Nephron (organoid): Measurements from ENCODE around the gene CPT1A.

Source experiments
- H3K27ac Mint-ChIP-seq, 3 experiments: 2 replicates each; pipeline ENCODE4 v1.8.0; 2020; ENCODE audit warnings: mixed read lengths in 3 of 3, mild to moderate bottlenecking in 2 of 3, moderate library complexity in 1 of 3
- H3K27me3 Mint-ChIP-seq: 2 replicates; pipeline ENCODE4 v1.8.0; 2021; ENCODE audit warnings: low read depth, mild to moderate bottlenecking, moderate library complexity, mixed read lengths
- H3K36me3 Mint-ChIP-seq: 2 replicates; pipeline ENCODE4 v1.8.0; 2020; ENCODE audit warnings: low read depth, mixed read lengths
- H3K4me1 Mint-ChIP-seq: 2 replicates; pipeline ENCODE4 v1.8.0; 2020; ENCODE audit warnings: mixed read lengths
- H3K4me3 Mint-ChIP-seq, 3 experiments: 2 replicates each; pipeline ENCODE4 v1.8.0; 2020; ENCODE audit warnings: mild to moderate bottlenecking in 3 of 3, mixed read lengths in 3 of 3, moderate library complexity in 2 of 3
- H3K9me3 Mint-ChIP-seq: 2 replicates; pipeline ENCODE4 v1.8.0; 2020; ENCODE audit warnings: mixed read lengths
- CTCF ChIP-seq, 3 experiments: fragments of 200-600 bp; sonication (generic); IDR thresholded peaks; one replicate each; pipeline ENCODE4 v1.5.0; 2021; ENCODE audit warnings: antibody characterized with exemption in 3 of 3; ENCODE audit not compliant: unreplicated experiment in 3 of 3

The CPT1A gene

GRCh38 chr11:68770781-68771180, 70.9 kb downstream of the CPT1A start:
- Mint-ChIP-seq H3K9me3 (no peaks in the 10 kb centered on the region), H3K27me3 (peaks cover 10% of the 10 kb centered on the region), H3K27ac (no peak overlapping the region), H3K4me1 (peaks cover 9% of the 10 kb centered on the region), H3K36me3 (peaks cover 63% of the 10 kb centered on the region), H3K4me3 (no peak overlapping the region)
- no peak for TF ChIP-seq CTCF (IDR thresholded peaks at IDR 0.05; ENCODE audit: unreplicated experiment in 3 of 3)

GRCh38 chr11:68767672-68768071, 74.0 kb downstream of the CPT1A start:
- Mint-ChIP-seq H3K9me3 (no peaks in the 10 kb centered on the region), H3K27me3 (peaks cover 7% of the 10 kb centered on the region), H3K36me3 (peaks cover 50% of the 10 kb centered on the region), H3K27ac (no peak overlapping the region), H3K4me3 (no peak overlapping the region), H3K4me1 (no peaks in the 10 kb centered on the region)
- no peak for TF ChIP-seq CTCF (IDR thresholded peaks at IDR 0.05; ENCODE audit: unreplicated experiment in 3 of 3)

GRCh38 chr11:68766786-68767185, 74.9 kb downstream of the CPT1A start:
- H3K36me3 Mint-ChIP-seq = peaks cover 53% of the 10 kb centered on the region
- no peaks in the 10 kb centered on the region for H3K9me3 Mint-ChIP-seq
- H3K27me3 Mint-ChIP-seq = peaks cover 4% of the 10 kb centered on the region
- no peak overlapping the region for H3K27ac Mint-ChIP-seq
- H3K4me1 Mint-ChIP-seq = no peaks in the 10 kb centered on the region
- TF ChIP-seq CTCF (IDR thresholded peaks at IDR 0.05; ENCODE audit: unreplicated experiment in 3 of 3) = no peak
- no peak overlapping the region for H3K4me3 Mint-ChIP-seq

- Mint-ChIP-seq H3K27me3 (peaks cover 4% of the 10 kb centered on the region), H3K27ac (no peak overlapping the region), H3K9me3 (no peaks in the 10 kb centered on the region), H3K4me3 (no peak overlapping the region), H3K36me3 (peaks cover 44% of the 10 kb centered on the region), H3K4me1 (no peaks in the 10 kb centered on the region)
- TF ChIP-seq CTCF (IDR thresholded peaks at IDR 0.05; ENCODE audit: unreplicated experiment in 3 of 3) = no peak
Measured at GRCh38 chr11:68764746-68765145, 77.0 kb downstream of the CPT1A start.

- no peak overlapping the region for H3K4me3 Mint-ChIP-seq
- H3K9me3 Mint-ChIP-seq = no peaks in the 10 kb centered on the region
- peaks cover 44% of the 10 kb centered on the region for H3K36me3 Mint-ChIP-seq
- H3K27me3 Mint-ChIP-seq = peaks cover 4% of the 10 kb centered on the region
- TF ChIP-seq CTCF (IDR thresholded peaks at IDR 0.05; ENCODE audit: unreplicated experiment in 3 of 3) = no peak
- no peaks in the 10 kb centered on the region for H3K4me1 Mint-ChIP-seq
- H3K27ac Mint-ChIP-seq = no peak overlapping the region
Measured at GRCh38 chr11:68763926-68764657, 77.6 kb downstream of the CPT1A start.

GRCh38 chr11:68763181-68763721, 78.5 kb downstream of the CPT1A start:
- no peak overlapping the region for H3K27ac Mint-ChIP-seq
- no peaks in the 10 kb centered on the region for H3K9me3 Mint-ChIP-seq
- H3K27me3 Mint-ChIP-seq = peaks cover 4% of the 10 kb centered on the region
- no peaks in the 10 kb centered on the region for H3K4me1 Mint-ChIP-seq
- peaks cover 36% of the 10 kb centered on the region for H3K36me3 Mint-ChIP-seq
- no peak for TF ChIP-seq CTCF (IDR thresholded peaks at IDR 0.05; ENCODE audit: unreplicated experiment in 3 of 3)
- no peak overlapping the region for H3K4me3 Mint-ChIP-seq
